ENCODE measurements around the gene ATAD2B.
A peak's percentile ranks its signal among the peaks of the same experiment; 100 is the strongest.
"Not testable (repeated sequence)": the region's sequence is repeated elsewhere in the genome, so short reads cannot be mapped to it uniquely, and the experiment has no call there.

ATAD2B gene

GRCh38 chr2:23926750-23927571 lies at the start of gene ATAD2B:
TSS of gene ATAD2B (minus strand) at chr2:23927123. CDS start at chr2:23926770, 353 bp downstream.
- peak; percentile 86 to 94 for DNase-seq

GRCh38 chr2:23967846-23968245 lies 40.9 kb upstream of the ATAD2B start:
- no peak for DNase-seq

GRCh38 chr2:23954325-23955014 lies 27.5 kb upstream of the ATAD2B start:
- no peak for DNase-seq

- DNase-seq: no peak
Measured at GRCh38 chr2:23953625-23954024, 26.7 kb upstream of the ATAD2B start.

- DNase-seq: not testable (repeated sequence)
Measured at GRCh38 chr2:23952558-23952957, 25.6 kb upstream of the ATAD2B start.

- DNase-seq: no peak
Measured at GRCh38 chr2:23947350-23947749, 20.4 kb upstream of the ATAD2B start.

GRCh38 chr2:23944976-23945375 lies 18.1 kb upstream of the ATAD2B start:
- DNase-seq: no peak

GRCh38 chr2:23944527-23944926 lies 17.6 kb upstream of the ATAD2B start:
- DNase-seq: no peak

GRCh38 chr2:23943666-23944065 lies 16.7 kb upstream of the ATAD2B start:
- DNase-seq: no peak

- no peak for DNase-seq
Measured at GRCh38 chr2:23941644-23942043, 14.7 kb upstream of the ATAD2B start.

GRCh38 chr2:23940718-23941620 lies 14.0 kb upstream of the ATAD2B start:
- DNase-seq: peak in 1 of 2 experiments; percentile 61

- peak; percentile 57 to 81 for DNase-seq
Measured at GRCh38 chr2:23939987-23940717, 13.2 kb upstream of the ATAD2B start, which contains the start of gene UBXN2A. TSS of gene UBXN2A (plus strand) at chr2:23940463. CDS start at chr2:23958315, 17,852 bp downstream.

GRCh38 chr2:23934259-23934658 lies 7.3 kb upstream of the ATAD2B start:
- DNase-seq: no peak

GRCh38 chr2:23926290-23926749 lies 603 bp downstream of the ATAD2B start:
- DNase-seq: no peak

GRCh38 chr2:23925702-23926289 lies 1.1 kb downstream of the ATAD2B start:
- DNase-seq: peak; percentile 33 to 63

GRCh38 chr2:23924589-23925359 lies 2.1 kb downstream of the ATAD2B start:
- DNase-seq: no peak

- DNase-seq: no peak
Measured at GRCh38 chr2:23918837-23919489, 8.0 kb downstream of the ATAD2B start.

GRCh38 chr2:23916727-23917405 lies 10.1 kb downstream of the ATAD2B start:
- no peak for DNase-seq

- no peak for DNase-seq
Measured at GRCh38 chr2:23915327-23915726, 11.6 kb downstream of the ATAD2B start.

GRCh38 chr2:23912054-23912453 lies 14.9 kb downstream of the ATAD2B start:
- no peak for DNase-seq
